HL-60 (cell line): Measurements from ENCODE around the gene CACNA1H.

Source experiments
- POLR2AphosphoS5 ChIP-seq: IDR thresholded peaks from 2 replicates; pipeline ENCODE4 v1.6.1; 2012; ENCODE audit warnings: low read depth
- TF ChIP-seq, protein P1 (sequence below): IDR thresholded peaks from one replicate; pipeline ENCODE4 v1.5.1; 2011; ENCODE audit warnings: low read length, control low read depth, inconsistent platforms; ENCODE audit not compliant: insufficient read depth

- TF ChIP-seq, protein P1, sequence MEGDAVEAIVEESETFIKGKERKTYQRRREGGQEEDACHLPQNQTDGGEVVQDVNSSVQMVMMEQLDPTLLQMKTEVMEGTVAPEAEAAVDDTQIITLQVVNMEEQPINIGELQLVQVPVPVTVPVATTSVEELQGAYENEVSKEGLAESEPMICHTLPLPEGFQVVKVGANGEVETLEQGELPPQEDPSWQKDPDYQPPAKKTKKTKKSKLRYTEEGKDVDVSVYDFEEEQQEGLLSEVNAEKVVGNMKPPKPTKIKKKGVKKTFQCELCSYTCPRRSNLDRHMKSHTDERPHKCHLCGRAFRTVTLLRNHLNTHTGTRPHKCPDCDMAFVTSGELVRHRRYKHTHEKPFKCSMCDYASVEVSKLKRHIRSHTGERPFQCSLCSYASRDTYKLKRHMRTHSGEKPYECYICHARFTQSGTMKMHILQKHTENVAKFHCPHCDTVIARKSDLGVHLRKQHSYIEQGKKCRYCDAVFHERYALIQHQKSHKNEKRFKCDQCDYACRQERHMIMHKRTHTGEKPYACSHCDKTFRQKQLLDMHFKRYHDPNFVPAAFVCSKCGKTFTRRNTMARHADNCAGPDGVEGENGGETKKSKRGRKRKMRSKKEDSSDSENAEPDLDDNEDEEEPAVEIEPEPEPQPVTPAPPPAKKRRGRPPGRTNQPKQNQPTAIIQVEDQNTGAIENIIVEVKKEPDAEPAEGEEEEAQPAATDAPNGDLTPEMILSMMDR, result no peak
- no peak for TF ChIP-seq POLR2AphosphoS5
Observed at GRCh38 chr16:1256874-1257322, 104.0 kb downstream of the CACNA1H start.
